ENCODE results near the gene CD96. TPM values are rescaled to one million over a fixed set of nuclear protein-coding genes. Genes with fewer than 3 reads are reported as not detected.

Gene CD96
- total RNA-seq, 1 experiment from 2014 or later: not detected

DNA sequence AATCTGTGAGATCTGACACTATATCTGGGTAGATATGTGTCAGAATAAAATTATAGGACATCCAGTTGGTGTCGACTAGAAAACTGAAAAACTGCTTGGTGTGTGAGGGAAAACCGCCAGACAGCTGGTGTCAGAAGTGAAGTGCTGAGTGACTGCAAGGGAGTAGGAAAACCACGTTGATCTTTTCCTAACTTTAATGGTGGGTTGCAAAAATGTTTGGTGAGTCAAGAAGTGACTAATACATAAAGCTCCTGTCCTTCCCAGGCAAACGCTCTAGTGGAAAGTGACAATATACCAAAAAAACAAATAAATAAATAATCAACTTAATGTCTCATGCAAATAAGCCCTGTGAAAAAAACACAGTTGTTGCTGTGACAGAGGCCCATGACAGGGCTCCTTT, 7.3 kb upstream of the CD96 start:
- no CpG with 5 or more reads among the region's 4 CpGs for WGBS (ENCODE audit: extremely low coverage, insufficient read length, low lambda C conversion rate)
- peaks cover 3 to 5% (median 4%) of the 10 kb centered on the region in 3 experiments; a peak in 4 of 7 replicates for H3K36me3 Mint-ChIP-seq (ENCODE audit: insufficient read depth in 1 of 3, low read depth in 3 of 3)

More for the DNA sequence above, 7.3 kb upstream of the CD96 start:
- Histone ChIP-seq H2BK20ac (ENCODE audit: low read depth, low read length, poor library complexity, severe bottlenecking) (no peak overlapping the region), H4K20me1 (ENCODE audit: control insufficient read depth, insufficient read depth, insufficient read length) (no peaks in the 10 kb centered on the region), H3K4me1 (ENCODE audit: insufficient read depth, low read length) (no peaks in the 10 kb centered on the region; the same call in 1 of the 2 replicates), H3T11ph (ENCODE audit: low read length) (no peak overlapping the region), H3K9me3 (ENCODE audit: control insufficient read depth, low read depth, low read length) (no peaks in the 10 kb centered on the region), H3K56ac (ENCODE audit: insufficient read length, low read depth, low read length) (no peak overlapping the region), H3K14ac (ENCODE audit: insufficient read depth, low read length) (no peak overlapping the region), H3K79me1 (ENCODE audit: insufficient read depth, low read depth, low read length, poor library complexity, severe bottlenecking) (no peaks in the 10 kb centered on the region), H3K27ac (ENCODE audit: insufficient read length, low read depth, low read length) (no peak overlapping the region), H2BK120ac (ENCODE audit: low read depth, low read length, poor library complexity, severe bottlenecking) (no peak overlapping the region), H4K5ac (ENCODE audit: insufficient read length, low read depth, low read length) (no peak overlapping the region), H2AFZ (ENCODE audit: low read length) (no peak overlapping the region), H2BK12ac (ENCODE audit: insufficient read length, low read depth, low read length) (no peak overlapping the region), H4K8ac (replicated peaks; ENCODE audit: insufficient read length, low read depth, low read length) (no peak overlapping the region), H3K23ac (ENCODE audit: insufficient read length, low read depth, low read length) (no peak overlapping the region), H3K4me2 (ENCODE audit: insufficient read depth, insufficient read length, low read length) (no peak overlapping the region), H3K18ac (ENCODE audit: insufficient read length, low read depth, low read length) (no peak overlapping the region), H2AK5ac (ENCODE audit: insufficient read length, low read length) (no peak overlapping the region), H2BK5ac (ENCODE audit: insufficient read length, low read length) (no peak overlapping the region), H3K79me2 (ENCODE audit: insufficient read depth, low read length) (no peaks in the 10 kb centered on the region), H3K4ac (ENCODE audit: low read depth, low read length) (no peak overlapping the region), H3K27me3 (ENCODE audit: insufficient read depth, low read length) (no peaks in the 10 kb centered on the region), H4K91ac (ENCODE audit: insufficient read length, low read depth, low read length) (no peak overlapping the region), H3K9ac (ENCODE audit: extremely low read depth, insufficient read length, low read length) (no peak overlapping the region), H2BK15ac (ENCODE audit: low read depth, low read length) (no peak overlapping the region), H3K23me2 (ENCODE audit: insufficient read length, low read depth, low read length, poor library complexity, severe bottlenecking) (no peaks in the 10 kb centered on the region)
- H3K4me3 Mint-ChIP-seq: no peak overlapping the region
- no peaks in the 10 kb centered on the region for H3K27me3 Mint-ChIP-seq (ENCODE audit: low read depth)
- TF ChIP-seq, protein P1, sequence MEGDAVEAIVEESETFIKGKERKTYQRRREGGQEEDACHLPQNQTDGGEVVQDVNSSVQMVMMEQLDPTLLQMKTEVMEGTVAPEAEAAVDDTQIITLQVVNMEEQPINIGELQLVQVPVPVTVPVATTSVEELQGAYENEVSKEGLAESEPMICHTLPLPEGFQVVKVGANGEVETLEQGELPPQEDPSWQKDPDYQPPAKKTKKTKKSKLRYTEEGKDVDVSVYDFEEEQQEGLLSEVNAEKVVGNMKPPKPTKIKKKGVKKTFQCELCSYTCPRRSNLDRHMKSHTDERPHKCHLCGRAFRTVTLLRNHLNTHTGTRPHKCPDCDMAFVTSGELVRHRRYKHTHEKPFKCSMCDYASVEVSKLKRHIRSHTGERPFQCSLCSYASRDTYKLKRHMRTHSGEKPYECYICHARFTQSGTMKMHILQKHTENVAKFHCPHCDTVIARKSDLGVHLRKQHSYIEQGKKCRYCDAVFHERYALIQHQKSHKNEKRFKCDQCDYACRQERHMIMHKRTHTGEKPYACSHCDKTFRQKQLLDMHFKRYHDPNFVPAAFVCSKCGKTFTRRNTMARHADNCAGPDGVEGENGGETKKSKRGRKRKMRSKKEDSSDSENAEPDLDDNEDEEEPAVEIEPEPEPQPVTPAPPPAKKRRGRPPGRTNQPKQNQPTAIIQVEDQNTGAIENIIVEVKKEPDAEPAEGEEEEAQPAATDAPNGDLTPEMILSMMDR (conservative IDR thresholded peaks at IDR 0.05): no peak
- DNase-seq: no peak
- H3K27ac Mint-ChIP-seq: no peak overlapping the region
- H3K4me1 Mint-ChIP-seq: peaks cover 4 to 6% of the 10 kb centered on the region in 2 experiments; a peak in 2 of 4 replicates
- peaks cover 9 to 10% of the 10 kb centered on the region in 2 experiments for H3K9me3 Mint-ChIP-seq
